A673 (cell line): ENCODE measurements around the gene ASB17.

ENCODE experiments used
- EZH2 ChIP-seq: fragments of 200-600 bp; sonication (generic); IDR thresholded peaks from 2 replicates; pipeline ENCODE4 v1.6.1; 2017; ENCODE audit warnings: borderline replicate concordance, low read depth, mild to moderate bottlenecking, mixed read lengths, antibody characterized with exemption, low read length; ENCODE audit not compliant: poor library complexity, severe bottlenecking
- TF ChIP-seq, protein P1 (sequence below): fragments of 300-800, 200-600 bp; sonication (generic); conservative IDR thresholded peaks from 2 replicates; pipeline ENCODE4 v1.5.1; 2017; ENCODE audit warnings: low read depth, mild to moderate bottlenecking, antibody characterized with exemption, low read length, moderate library complexity, mixed read lengths

GRCh38 chr1:75954586-75954985 lies 22.4 kb upstream of the ASB17 start:
- TF ChIP-seq, protein P1, sequence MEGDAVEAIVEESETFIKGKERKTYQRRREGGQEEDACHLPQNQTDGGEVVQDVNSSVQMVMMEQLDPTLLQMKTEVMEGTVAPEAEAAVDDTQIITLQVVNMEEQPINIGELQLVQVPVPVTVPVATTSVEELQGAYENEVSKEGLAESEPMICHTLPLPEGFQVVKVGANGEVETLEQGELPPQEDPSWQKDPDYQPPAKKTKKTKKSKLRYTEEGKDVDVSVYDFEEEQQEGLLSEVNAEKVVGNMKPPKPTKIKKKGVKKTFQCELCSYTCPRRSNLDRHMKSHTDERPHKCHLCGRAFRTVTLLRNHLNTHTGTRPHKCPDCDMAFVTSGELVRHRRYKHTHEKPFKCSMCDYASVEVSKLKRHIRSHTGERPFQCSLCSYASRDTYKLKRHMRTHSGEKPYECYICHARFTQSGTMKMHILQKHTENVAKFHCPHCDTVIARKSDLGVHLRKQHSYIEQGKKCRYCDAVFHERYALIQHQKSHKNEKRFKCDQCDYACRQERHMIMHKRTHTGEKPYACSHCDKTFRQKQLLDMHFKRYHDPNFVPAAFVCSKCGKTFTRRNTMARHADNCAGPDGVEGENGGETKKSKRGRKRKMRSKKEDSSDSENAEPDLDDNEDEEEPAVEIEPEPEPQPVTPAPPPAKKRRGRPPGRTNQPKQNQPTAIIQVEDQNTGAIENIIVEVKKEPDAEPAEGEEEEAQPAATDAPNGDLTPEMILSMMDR, result no peak
- no peak for TF ChIP-seq EZH2
